ENCODE data around the gene DEXI.

DNA sequence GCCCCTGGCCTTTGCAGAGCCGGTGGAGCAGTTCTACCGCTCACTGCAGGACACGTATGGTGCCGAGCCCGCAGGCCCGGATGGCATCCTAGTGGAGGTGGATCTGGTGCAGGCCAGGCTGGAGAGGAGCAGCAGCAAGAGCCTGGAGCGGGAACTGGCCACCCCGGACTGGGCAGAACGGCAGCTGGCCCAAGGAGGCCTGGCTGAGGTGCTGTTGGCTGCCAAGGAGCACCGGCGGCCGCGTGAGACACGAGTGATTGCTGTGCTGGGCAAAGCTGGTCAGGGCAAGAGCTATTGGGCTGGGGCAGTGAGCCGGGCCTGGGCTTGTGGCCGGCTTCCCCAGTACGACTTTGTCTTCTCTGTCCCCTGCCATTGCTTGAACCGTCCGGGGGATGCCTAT is 35.8 kb downstream of the DEXI start:
- TF ChIP-seq, protein P1, sequence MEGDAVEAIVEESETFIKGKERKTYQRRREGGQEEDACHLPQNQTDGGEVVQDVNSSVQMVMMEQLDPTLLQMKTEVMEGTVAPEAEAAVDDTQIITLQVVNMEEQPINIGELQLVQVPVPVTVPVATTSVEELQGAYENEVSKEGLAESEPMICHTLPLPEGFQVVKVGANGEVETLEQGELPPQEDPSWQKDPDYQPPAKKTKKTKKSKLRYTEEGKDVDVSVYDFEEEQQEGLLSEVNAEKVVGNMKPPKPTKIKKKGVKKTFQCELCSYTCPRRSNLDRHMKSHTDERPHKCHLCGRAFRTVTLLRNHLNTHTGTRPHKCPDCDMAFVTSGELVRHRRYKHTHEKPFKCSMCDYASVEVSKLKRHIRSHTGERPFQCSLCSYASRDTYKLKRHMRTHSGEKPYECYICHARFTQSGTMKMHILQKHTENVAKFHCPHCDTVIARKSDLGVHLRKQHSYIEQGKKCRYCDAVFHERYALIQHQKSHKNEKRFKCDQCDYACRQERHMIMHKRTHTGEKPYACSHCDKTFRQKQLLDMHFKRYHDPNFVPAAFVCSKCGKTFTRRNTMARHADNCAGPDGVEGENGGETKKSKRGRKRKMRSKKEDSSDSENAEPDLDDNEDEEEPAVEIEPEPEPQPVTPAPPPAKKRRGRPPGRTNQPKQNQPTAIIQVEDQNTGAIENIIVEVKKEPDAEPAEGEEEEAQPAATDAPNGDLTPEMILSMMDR (IDR thresholded peaks at IDR 0.05), result no peak
- no peak for TF ChIP-seq POLR2A (IDR thresholded peaks at IDR 0.05)

All from body of pancreas (tissue), 4 donors.